AG20443 (cell line): Measurements from ENCODE around the gene EHD4.

Experiments
- DNase-seq: peaks from one replicate; pipeline ENCODE4 v3.0.0; 2012; ENCODE audit warnings: low spot score, mixed read lengths

The EHD4 gene

DNA sequence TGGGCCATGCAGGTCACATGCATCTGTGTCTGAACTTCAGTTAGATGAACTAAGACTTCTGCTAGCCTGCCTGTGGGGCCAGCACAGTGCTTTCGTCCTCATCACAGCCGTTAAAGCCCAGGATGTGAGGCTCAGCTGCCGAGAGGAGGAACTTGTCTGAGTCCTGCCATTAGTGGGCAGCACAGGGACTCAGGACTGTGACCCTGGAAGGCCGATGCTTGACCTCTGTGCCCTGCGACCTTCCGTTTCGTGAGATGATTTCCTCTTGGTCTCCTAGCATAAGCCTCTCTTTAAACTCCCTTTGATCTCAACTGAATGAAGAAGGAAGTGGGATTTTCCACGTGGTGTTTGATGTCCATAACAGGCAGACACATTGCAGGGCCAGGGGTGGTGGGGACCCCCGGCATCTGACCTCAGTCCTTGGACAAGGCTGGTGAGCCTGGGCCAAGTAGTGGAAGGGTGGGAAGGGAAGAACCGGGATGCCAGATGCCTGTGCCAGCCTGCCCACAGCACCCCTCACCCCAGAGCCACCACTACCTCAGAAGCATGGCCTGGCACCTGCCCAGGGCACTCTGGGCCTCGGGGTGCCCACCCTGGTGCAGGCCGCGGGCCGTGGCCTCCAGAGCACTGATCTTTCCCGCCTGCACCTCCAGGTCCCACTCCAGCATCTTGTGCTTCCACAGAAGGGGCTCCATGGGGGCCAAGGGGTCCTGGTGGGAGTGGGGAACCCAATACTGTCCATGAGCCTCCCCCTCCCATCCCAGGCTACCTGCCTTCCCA is 112.1 kb downstream of the EHD4 start:
- no peak for DNase-seq

DNA sequence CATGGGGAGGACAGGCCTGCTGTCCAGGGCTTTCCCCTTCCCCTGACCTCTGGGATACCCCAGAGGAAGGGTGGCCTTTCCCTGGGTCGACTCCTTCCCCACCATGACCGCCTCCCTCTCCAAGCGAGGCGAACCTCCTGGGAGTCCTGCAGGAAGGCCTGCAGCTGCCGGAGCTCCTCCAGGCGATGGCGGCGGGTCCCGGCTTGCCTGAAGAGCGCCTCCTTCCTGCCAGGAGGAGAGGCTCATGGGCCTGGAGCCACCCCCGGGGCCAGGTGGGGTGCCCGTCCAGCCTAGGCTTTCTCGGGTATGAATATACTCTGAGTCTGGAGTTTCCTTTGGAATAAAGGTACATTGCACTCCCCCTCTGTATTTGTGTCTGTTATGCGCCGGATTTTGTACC is 113.6 kb downstream of the EHD4 start:
- DNase-seq, result no peak

DNA sequence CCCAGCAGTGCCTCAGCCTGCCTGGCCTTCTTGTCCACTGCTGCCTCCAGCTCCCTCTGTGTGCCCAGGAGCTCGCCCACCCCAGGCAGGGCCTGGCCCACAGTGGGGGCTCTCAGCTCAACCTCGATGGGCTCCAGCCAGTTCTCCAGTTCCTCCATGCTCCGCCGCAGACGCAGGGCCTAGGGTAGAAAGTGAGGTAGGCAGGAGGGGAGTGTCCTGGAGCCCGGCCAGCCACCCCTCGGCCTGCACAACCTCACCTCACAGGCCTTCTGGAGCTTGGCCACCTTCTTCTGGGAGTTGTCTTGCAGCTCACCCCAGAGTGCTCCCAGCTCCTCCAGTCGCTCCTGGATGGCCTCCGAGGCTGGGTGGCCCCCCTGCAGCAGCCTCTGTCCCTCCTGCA is 115.0 kb downstream of the EHD4 start:
- DNase-seq, result no peak

GRCh38 chr15:41856716-41857115 is 115.6 kb downstream of the EHD4 start:
- no peak for DNase-seq

GRCh38 chr15:41856262-41856661 is 116.1 kb downstream of the EHD4 start:
- no peak for DNase-seq

- DNase-seq, result no peak
Observed at GRCh38 chr15:41855261-41855961, 116.9 kb downstream of the EHD4 start.

DNA sequence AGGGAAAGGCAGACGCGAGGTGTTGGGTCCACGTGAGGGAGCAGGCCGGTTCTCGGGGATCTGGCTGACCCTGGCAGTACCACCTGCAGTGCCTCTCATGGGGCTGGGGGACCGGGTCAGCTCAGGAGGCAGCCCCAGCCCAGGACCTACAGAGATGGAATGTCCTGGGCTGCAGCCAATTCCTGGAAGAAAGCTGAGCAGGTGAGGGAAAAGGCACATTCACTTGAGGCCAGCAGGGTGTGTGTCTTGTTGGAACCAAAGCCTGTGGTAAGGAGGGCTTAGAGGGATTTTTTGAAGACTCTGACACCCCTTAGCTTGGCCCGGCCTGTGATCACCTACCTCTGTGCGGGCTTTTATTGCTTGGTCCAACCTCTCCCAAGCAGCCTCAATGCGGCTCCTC is 117.9 kb downstream of the EHD4 start:
- DNase-seq, result no peak

- DNase-seq, result no peak
Observed at GRCh38 chr15:41853831-41854230, 118.5 kb downstream of the EHD4 start.

GRCh38 chr15:41852736-41853590 is 119.4 kb downstream of the EHD4 start:
- DNase-seq, result no peak

- no peak for DNase-seq
Observed at GRCh38 chr15:41851755-41852370, 120.5 kb downstream of the EHD4 start.

GRCh38 chr15:41851167-41851523 is 121.2 kb downstream of the EHD4 start:
- no peak for DNase-seq

DNA sequence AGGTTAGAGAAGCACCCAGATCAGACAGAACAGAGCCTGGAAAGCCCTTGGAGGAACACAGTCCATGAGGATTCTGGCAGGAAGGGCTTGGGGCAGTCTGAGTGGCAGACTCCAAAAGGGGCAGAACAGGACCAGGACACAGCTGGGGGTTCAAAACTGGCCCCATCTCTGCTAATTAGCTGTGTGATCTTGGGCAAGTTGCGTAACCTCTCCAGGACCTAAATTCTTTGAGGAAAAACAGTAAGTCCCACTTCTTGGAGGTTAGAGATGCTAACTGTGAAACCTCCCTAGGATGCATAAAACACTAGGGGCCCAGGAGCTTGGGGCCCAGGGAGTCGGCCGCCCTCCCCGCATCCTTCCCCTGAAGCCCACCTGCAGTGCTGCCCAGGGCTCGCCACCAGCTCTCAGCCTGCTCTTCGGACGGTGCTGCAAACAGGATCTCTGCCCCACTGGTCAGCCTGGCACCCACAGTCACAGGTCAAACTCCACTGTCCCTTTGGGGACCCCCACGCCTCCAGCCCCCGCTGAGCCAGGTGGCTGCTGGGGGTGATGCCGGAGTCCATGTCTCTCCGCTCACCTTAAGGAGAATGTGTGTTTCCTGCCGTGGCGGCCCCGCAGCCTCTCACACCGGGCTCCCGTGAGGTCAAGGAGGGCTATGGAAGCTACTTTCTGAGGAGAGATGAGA is 121.7 kb downstream of the EHD4 start:
- DNase-seq, result no peak

- DNase-seq, result no peak
Observed at GRCh38 chr15:41849861-41850260, 122.5 kb downstream of the EHD4 start.

DNA sequence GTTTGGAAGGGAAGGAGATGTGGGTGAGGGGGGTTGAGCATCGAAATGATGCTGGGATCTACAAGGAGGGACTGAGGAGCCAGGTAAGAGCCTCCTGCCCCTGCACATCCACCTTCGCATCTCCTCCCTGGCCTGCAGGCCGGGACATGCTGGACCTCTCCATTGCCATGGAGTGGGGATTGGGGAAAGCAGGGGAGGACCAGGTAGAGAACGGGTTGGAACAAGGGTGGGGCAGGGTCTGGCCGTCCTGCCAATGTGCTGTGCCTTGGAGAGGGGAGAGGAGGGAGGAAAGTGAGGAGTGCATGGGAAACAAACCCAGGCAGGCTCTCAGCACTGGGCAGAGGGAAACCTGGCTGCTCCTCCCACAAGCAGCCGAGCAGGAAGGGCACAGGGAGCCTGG is 123.2 kb downstream of the EHD4 start:
- DNase-seq, result no peak

DNA sequence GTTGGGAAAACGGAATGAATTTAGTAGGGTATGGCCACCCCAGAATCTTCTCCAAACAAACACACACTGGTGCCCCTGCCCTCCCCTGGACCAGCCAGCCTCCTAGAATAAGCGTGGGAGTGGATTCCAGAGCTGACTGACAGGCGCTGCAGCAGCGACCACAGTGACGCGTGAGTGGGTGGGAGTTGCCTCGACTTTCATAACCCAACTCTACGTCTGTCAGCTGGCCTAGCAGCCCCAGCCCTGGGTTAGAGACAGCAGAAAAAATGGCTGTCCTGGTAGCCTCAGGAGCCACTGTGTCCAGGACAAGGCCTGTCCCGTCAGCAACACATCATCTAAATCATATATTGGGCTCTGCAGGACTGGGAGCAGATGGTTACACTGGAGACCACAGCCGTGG is 123.7 kb downstream of the EHD4 start:
- DNase-seq, result no peak

DNA sequence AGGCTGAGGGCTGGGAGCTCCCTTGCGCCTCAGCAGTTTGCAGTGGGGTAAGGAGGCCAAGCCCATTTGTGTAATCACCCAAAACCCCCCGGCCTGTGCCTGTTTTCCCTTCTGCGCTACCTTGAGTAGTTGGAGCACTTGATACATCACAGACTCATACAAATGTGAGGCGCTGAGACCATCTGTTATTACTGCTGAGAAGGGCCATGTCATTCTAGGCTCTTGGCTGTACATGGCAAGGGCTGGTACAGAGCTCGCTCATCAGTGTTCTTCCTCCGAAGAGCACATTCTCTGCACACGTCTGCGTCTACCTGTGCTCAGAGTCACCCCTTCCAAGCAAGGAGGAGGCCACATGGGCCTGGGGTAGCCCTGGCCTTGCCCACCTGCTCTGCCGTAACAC is 124.4 kb downstream of the EHD4 start:
- DNase-seq, result no peak

- no peak for DNase-seq
Observed at GRCh38 chr15:41847206-41847605, 125.2 kb downstream of the EHD4 start.
